Left forelimb (tissue), 1 donor: ENCODE results near the gene SYNGR3.

Experiments
- DNase-seq: peaks from one replicate; pipeline ENCODE4 v3.0.0-alpha.2; 2018; ENCODE audit warnings: low spot score

Gene SYNGR3

DNA sequence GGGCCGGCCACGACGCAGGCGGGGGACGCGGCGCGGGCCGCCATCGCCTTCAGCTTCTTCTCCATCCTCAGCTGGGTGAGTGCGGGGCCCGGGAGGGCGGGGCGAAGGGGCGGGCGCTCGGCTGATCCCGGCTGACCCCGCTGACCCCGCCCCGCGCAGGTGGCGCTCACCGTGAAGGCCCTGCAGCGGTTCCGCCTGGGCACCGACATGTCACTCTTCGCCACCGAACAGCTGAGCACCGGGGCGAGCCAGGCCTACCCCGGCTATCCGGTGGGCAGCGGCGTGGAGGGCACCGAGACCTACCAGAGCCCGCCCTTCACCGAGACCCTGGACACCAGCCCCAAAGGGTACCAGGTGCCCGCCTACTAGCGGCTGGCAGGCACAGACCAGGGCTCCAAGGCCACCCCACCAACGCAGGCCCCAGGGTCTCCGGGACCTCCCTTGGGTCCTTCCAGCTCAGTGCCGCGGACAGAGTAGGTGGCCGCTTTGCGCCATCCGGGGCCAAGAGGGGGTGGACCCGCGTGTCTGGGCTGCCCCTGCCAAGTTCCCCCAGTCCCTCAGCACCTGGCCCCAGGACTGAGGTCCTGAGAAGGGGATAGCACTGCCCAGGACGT lies 3.0 kb downstream of the SYNGR3 start:
- DNase-seq, result no peak

DNA sequence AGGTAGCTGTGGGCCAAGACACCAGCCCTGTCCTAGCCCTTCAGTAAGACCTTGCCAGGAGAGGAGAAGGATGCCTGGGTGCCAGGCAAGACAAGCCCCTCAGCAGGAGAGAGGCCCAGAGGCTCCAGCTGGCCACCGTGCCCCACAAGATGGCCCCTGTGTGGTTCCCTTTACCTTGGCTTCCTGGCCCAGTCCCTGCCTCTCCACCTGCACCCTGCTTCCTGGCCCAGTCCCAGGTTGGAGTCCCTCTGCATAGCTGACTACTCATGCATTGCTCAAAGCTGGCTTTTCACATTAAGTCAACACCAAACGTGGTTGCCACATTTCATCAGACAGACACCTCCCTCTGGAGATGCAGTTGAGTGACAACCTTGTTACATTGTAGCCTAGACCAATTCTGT lies 4.0 kb downstream of the SYNGR3 start:
- DNase-seq, result no peak

DNA sequence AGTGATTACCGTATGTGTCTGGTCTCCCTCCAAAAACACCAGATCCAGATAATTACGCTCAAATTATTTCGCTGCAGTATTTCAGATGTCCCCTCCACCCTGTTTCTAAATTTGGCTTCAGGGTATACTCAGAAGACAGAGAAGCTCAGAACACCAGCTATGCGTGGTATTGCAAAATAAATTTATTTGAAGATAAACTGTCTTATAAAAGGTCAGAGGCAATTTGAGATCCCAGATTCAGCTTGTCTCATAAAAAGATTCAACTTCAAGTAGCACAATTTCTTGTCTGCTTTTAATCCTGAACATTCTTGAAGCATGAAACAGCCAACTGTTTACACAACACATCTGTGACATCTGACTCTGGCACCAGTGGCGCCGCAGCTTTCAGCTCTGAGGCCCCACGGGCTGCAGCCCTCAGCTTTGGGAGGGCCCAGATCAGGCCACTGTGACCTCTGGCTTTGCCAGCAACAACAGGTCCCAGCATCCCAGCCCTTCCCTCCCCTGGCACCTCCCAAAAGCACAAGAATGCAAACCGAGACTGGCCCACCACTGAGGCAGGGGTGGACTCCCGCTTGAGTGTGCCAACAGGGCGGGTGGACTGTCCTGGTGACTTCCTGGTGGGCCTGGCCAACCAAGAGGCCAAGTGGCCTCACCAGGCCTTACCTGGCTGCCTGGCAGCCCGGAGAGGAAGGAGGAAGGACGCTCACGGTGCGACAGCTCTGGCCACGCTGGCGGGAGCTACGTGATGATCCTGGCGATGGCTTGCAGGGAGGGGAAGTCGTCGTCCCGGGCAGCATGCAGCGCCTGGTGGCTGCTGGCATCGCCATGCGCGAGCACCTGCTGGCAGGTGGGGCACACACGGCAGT lies 8.0 kb downstream of the SYNGR3 start:
- DNase-seq, result no peak

GRCh38 chr16:1998360-1998835 lies 8.6 kb downstream of the SYNGR3 start:
- no peak for DNase-seq

GRCh38 chr16:1998852-1999801 lies 9.4 kb downstream of the SYNGR3 start:
- no peak for DNase-seq

DNA sequence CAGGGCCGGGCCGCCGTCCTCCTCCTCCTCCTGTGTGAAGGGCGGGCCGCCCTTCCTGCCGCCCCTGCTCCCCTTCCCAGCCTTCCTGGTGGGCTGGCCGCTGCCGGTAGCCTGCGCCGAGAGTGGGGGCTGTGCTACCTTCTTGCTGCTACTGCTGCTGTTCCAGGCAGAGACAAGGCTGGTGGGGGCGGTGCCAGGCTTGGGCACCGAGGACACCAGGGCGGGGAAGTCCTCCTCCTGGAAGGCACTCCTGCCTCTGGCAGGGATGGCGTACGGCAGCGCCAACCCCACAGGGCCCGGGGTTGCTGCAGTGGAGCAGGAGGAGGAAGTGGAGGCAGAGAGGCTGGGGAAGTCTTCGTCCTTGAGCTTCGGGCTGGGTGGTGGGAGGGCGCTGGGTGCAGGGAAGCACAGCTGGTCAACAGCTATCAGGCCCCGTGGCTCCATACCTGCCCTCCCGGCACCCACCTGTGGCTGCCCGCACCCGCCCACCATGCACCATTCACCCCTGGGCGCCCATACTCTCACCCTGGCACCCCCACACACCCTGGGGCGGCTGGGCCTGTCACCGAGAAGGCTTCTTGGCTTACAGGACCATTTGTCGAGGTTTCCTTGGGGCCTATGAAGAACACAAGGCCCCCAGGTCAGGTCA lies 10.2 kb downstream of the SYNGR3 start:
- DNase-seq, result no peak

GRCh38 chr16:2001035-2001434 lies 11.3 kb downstream of the SYNGR3 start:
- no peak for DNase-seq

DNA sequence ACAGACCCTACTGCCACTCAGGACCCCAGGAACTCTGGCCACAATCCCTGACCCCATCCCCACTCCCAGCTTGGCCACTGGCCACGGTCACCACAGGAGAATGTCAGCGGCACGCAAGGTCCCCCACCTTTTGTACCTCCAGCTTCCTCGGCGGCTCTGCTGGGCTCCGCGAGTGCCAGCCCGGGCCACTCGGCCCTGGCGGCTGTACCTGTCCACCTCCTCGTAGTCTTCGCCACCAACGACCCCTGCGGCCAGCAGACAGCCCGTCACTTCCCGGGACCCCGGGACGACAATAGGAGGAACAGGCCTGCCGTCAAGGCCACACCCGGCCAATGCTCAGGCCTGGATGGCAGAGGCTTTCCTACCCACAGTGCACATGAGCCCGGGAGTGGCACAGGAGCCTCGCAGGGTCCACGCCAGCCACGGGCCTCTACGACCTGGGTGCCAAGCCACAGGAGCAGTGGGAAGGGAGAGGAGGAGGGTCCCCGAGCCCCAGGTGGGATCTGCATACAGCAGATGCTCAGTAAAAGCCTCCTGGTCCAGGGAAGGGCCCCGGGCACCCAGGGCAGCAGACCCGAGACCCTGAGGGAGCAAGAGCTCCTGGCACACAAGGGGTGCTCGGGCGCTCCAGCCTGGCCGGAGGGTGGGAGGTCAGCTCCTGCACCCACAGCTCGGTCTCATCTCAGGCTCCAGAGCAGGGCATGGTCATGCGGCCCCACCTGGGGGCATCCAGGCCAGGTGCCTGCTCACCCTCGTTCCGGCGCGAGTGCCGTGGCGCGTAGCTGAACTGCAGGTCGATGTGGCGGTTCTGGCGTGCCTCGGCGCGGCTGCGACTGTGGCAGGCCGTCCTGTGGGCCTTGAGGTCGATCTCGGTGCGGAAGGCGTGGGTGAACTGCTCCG lies 11.9 kb downstream of the SYNGR3 start:
- no peak for DNase-seq

DNA sequence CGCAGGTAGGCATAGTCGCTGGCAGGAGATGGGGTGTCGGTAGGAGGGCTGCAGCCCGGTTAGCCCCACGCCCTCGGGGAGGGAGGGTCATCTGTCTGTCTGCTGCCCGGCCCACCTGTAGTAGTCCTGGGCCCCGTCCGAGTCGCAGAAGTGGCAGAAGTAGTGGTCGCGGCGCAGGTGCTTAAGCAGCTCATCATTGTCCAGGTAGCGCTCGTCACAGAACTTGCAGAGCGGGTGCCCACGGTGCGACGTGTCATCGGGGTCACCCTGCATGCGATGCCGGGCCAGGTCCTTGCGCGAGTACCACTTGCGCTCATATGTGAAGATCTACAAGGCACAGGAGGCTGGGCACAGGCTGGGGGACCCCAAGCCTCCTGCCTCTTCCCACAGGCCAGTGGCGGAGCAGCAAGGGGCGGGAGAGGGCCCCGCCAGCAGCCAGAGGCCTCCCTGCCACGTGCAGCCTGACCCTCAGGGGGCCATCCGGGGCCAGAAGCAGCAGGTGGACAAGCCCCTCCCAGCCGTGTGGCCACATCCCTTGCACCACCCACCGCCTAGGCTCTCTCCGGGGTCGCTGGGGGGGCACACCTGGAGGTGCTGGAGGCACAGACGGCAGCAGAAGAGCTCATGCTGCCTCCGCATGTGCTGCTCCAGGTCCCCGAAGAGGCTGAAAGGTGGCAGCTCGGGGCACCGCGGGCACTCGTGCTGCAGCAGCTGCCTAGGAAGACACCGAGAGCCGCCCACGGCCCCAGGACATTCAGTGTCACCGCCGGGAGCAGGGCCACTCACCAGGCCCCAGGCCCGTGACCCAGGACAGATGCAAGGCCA lies 12.8 kb downstream of the SYNGR3 start:
- DNase-seq, result no peak

DNA sequence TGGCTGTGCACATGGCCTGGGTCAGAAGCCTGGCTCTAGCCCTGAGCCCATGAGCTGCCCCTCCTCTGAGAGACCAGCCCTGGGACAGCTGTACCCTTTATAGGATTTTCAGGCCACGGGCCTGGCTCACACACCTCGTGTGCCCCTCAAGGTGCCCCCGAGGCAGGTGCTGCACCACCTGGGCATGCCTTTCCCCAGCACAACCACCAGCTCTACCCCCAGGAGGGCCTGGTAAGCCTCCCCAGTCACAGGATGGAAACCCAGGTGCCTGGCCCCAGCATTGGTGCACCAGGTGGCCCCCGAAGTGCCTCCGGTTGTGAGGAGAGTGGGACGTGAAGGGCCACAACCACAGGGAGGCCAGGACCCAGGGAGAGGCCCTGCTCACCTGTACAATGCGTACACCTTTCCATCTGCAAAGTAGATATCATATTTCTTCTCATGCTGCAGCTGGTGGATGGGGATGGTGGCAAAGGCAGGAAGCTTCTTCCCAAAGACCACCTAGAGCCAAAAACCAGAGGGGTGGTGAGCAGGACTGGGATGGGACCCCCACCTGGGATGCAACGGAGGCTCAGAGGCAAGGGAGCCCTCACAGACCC lies 13.6 kb downstream of the SYNGR3 start:
- no peak for DNase-seq

DNA sequence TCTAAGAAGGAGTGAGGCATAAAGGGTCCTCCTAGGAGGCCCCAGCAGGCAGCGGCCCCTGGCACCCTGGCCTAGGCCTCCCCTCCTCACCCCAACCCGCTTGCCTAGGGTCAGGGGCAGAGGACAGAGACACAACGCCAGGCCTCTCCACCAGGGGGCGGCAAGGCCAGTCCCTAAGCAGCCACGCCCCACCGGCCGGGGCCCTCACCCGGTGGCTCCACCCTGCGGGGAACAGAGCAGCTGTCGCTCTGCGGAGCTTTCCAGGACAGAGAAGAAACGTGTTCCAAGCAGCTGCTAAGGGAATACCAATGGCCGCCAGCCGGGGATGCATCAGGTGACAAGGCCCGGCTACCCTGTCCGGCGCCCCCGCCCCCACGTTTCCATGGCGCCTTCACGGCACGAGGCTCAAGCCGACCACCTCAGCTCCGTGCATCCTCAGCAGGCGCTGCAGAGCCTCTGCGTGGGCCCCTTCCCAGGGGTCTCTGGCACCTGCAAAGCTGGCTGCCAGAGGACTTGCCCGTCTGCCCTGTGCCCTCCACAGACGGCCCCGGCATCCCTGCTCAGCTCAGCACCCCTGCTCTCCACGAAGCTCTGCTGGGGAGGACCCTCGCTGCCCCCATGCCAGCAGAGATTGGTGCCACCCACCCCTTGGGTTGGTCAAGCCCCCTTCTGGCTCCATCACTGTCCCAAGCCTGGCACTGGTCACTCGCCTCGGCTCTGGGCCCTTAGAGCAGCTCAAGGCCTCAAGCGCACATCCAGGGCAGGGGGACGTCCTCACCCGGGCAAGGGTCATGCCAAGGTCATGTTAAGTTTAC lies 14.3 kb downstream of the SYNGR3 start:
- peak; percentile 91 for DNase-seq

GRCh38 chr16:2004795-2005517 lies 15.2 kb downstream of the SYNGR3 start:
- DNase-seq, result no peak

DNA sequence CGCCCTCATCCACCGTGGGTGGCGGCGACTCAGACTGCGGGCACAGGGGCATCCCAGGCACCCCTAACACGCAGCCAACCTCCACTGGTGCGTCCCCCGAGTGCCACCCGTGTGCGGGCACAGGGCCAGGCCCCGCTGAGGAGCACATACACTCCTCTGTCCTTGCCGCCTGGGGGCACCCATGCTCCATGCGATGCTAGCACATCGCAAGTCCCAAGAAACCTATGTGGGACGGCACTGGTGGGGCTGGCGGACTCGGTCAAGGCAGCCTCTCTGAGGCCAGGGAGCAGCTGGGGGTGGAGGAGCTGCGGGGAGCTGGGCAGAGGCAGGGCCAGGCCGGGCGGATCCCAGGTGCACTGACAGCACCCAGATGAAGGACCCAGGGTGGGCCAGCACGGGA lies 15.9 kb downstream of the SYNGR3 start:
- no peak for DNase-seq

- no peak for DNase-seq
Measured at GRCh38 chr16:2006317-2006716, 16.5 kb downstream of the SYNGR3 start.

- no peak for DNase-seq
Measured at GRCh38 chr16:2007081-2007836, 17.5 kb downstream of the SYNGR3 start.

DNA sequence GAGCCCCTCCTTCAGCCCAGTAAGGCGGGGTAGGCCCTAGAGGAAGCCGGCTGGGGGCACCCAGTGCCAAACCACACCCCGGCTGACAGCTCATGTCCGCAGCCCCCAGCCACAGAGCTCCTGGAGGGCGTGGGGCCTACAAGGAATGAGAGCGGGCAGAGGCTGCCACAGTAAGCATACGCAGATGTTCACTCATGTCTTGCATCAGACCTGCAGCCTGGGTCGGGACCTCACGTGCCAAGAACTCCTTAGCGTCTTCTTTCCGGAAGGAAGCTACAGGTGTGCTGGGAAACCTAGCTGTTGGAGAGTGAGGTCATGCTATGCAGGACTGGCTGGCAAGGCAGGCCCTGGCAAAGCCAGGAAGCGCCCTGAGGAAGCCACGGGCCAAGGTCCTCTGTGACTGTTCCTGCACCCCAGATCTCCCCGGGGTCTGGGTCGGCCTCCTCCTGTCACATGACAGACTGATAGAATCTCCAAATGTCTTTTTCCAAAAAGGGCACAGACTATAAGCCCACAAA lies 18.3 kb downstream of the SYNGR3 start:
- DNase-seq, result no peak

DNA sequence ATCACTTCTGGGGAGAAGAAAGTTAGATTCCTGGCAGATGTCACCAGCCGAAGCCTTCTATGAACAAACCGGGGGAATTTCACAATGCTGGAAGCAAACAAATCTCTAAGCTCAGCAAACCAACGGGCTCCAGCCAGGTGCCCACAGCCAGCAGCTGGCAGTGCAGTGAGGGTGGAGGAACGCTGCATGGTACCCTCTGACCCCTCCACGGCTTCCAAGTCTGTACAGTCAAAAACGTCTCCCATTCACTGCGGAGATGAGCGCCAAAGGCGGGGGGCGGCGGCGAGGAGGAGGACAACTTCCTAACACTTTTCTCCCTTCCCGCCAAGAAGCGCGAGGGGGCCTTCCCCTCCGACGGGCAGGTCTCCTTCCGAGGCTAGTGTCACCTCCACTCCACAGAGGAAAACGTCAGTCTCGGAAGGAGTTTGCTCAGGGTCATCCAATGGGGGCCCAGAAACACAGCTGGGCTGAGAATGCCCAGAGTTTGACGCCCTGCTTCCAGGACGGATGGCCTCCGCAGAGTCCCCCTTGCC lies 18.9 kb downstream of the SYNGR3 start:
- no peak for DNase-seq
